Tibial artery (tissue), 4 donors: ENCODE results near the gene STK4.

Source experiments
- DNase-seq, 2 donors: peaks; one replicate each; pipeline ENCODE4 v3.0.0-alpha.2; 2019
- H3K27ac ChIP-seq, 2 donors: fragments of 200-600 bp; sonication (generic) in 1 of 2; 1 replicate in 1 of 2; 2 replicates in 1 of 2; pipeline ENCODE4 v1.5.1; 2018 to 2019; ENCODE audit warnings: mild to moderate bottlenecking in 1 of 2
- H3K27me3 ChIP-seq, 2 donors: fragments of 200-600 bp; sonication (generic) in 1 of 2; one replicate each; pipeline versions ENCODE4 v1.5.1 to v1.6.0; 2016 to 2019
- H3K36me3 ChIP-seq, 3 donors: fragments of 200-600 bp; sonication (generic) in 2 of 3; one replicate each; pipeline ENCODE4 v1.5.1; 2016 to 2019; ENCODE audit warnings: mild to moderate bottlenecking in 2 of 3
- H3K4me1 ChIP-seq, 4 donors: fragments of 200-600 bp; sonication (generic) in 2 of 4; 1 replicate in 3 of 4; 2 replicates in 1 of 4; pipeline ENCODE4 v1.5.1; 2016 to 2019
- H3K4me3 ChIP-seq, 2 donors: fragments of 200-600 bp; sonication (generic) in 1 of 2; 1 replicate in 1 of 2; 2 replicates in 1 of 2; pipeline ENCODE4 v1.5.1; 2018 to 2019; ENCODE audit warnings: mild to moderate bottlenecking in 2 of 2
- H3K9me3 ChIP-seq, 3 donors: fragments of 200-600 bp; sonication (generic) in 1 of 3; one replicate each; pipeline ENCODE4 v1.5.1; 2016 to 2019
- CTCF ChIP-seq, 2 experiments: fragments of 200-600 bp in 1 of 2; fragments of 450-650 bp in 1 of 2; IDR thresholded peaks; one replicate each; pipeline ENCODE4 v1.5.1; 2017 to 2019; ENCODE audit warnings: antibody characterized with exemption in 2 of 2, mild to moderate bottlenecking in 1 of 2, moderate library complexity in 1 of 2
- intact Hi-C: fragments of 100-400 bp; cut with DNase I; formaldehyde crosslinking; loops from one replicate; pipeline ENCODE4 v1.15.0; 2023; ENCODE audit warnings: low total_unique reads

The STK4 gene

GRCh38 chr20:44997171-44997570 is 30.9 kb downstream of the STK4 start:
- Histone ChIP-seq H3K9me3 (no peaks in the 10 kb centered on the region), H3K36me3 (peaks cover 43 to 62% (median 50%) of the 10 kb centered on the region in 3 donors), H3K4me3 (no peak overlapping the region), H3K4me1 (peaks cover 0 to 6% (median 1%) of the 10 kb centered on the region in 4 donors), H3K27ac (no peak overlapping the region), H3K27me3 (no peaks in the 10 kb centered on the region)
- intact Hi-C loops, result no loop called here
- no peak for TF ChIP-seq CTCF (IDR thresholded peaks at IDR 0.05)
- no peak for DNase-seq

GRCh38 chr20:44997668-44998067 is 31.4 kb downstream of the STK4 start:
- H3K36me3 ChIP-seq, result peaks cover 48 to 64% (median 50%) of the 10 kb centered on the region in 3 donors
- H3K27me3 ChIP-seq, result no peaks in the 10 kb centered on the region
- no peak for DNase-seq
- no peaks in the 10 kb centered on the region for H3K9me3 ChIP-seq
- TF ChIP-seq CTCF (IDR thresholded peaks at IDR 0.05), result no peak
- H3K4me3 ChIP-seq, result no peak overlapping the region
- no peak overlapping the region for H3K27ac ChIP-seq
- intact Hi-C loops, result no loop called here
- H3K4me1 ChIP-seq, result peaks cover 0 to 6% (median 1%) of the 10 kb centered on the region in 4 donors

- intact Hi-C loops, result no loop called here
- H3K4me1 ChIP-seq, result peaks cover 0 to 9% (median 4%) of the 10 kb centered on the region in 4 donors
These were observed 42.3 kb downstream of the STK4 start for GRCh38 chr20:45008521-45009049.

DNA sequence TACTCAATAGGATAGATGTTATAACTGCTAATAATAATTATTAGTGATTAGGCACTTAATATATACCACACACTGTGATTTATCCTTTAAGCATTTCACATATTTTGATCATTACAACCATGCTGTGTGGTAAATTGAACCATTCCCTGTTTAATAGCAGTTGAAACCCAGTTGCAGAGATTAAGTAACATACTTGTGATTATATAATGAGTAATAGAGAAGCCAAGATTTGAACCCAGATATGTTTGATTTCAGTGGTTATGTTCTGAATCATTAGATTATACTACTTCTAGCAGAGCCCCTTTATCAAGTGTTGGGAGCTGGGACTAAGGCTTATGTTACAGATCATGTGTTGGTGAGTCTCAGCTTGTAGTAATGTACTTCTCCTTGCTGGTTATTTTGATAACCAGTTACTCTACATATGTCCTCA is 44.1 kb downstream of the STK4 start:
- no peaks in the 10 kb centered on the region for H3K27me3 ChIP-seq
- no peak overlapping the region for H3K4me3 ChIP-seq
- no peak overlapping the region for H3K27ac ChIP-seq
- DNase-seq, result no peak
- no peak for TF ChIP-seq CTCF (IDR thresholded peaks at IDR 0.05)
- no peaks in the 10 kb centered on the region for H3K9me3 ChIP-seq
- H3K4me1 ChIP-seq, result peaks cover 0 to 9% (median 4%) of the 10 kb centered on the region in 4 donors
- H3K36me3 ChIP-seq, result peaks cover 5 to 29% (median 15%) of the 10 kb centered on the region in 3 donors
- intact Hi-C loops, result no loop called here

More at GRCh38 chr20:45008521-45009049, 42.3 kb downstream of the STK4 start:
- DNase-seq, result no peak
- H3K4me3 ChIP-seq, result no peak overlapping the region
- no peaks in the 10 kb centered on the region for H3K27me3 ChIP-seq
- H3K9me3 ChIP-seq, result no peaks in the 10 kb centered on the region
- no peak for TF ChIP-seq CTCF (IDR thresholded peaks at IDR 0.05)
- no peak overlapping the region for H3K27ac ChIP-seq
- H3K36me3 ChIP-seq, result peaks cover 5 to 47% (median 15%) of the 10 kb centered on the region in 3 donors

DNA sequence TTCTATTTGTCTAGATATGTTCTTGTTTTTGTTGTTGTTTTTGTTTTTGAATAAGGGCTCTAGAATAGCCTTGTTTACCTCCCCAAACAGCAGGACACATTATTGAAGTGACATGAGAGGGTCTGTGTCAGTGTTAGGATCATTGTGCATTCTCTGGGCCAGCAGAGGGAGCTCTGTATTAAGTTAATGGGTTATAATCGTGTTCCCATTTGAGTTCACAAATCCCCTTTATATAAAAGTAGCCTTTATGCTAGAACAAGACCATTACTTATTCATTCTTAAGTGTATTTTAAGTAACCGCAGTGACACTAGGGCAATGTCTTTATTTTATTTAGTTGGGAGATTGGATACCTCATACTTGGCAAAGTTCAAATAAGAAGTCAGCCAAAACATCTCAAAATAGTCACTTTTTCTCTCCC is 44.8 kb downstream of the STK4 start:
- peaks cover 5 to 27% (median 15%) of the 10 kb centered on the region in 3 donors for H3K36me3 ChIP-seq
- no peaks in the 10 kb centered on the region for H3K27me3 ChIP-seq
- H3K4me1 ChIP-seq, result peaks cover 0 to 9% (median 4%) of the 10 kb centered on the region in 4 donors
- DNase-seq, result peak in 1 of 2 donors; percentile 67
- H3K9me3 ChIP-seq, result no peaks in the 10 kb centered on the region
- peak; percentile 58 to 67 for TF ChIP-seq CTCF (IDR thresholded peaks at IDR 0.05)
- no peak overlapping the region for H3K27ac ChIP-seq
- intact Hi-C loops, result no loop called here
- no peak overlapping the region for H3K4me3 ChIP-seq
